K562 (cell line): Measurements from ENCODE around the gene RNF181.

Source experiments
- CTCF ChIP-seq, 3 experiments: IDR thresholded peaks in 2 of 3; conservative IDR thresholded peaks in 1 of 3; 2 replicates each; pipeline ENCODE4 v1.5.1; 2011 to 2012; ENCODE audit warnings: low read length in 3 of 3, mild to moderate bottlenecking in 3 of 3, control low read depth in 2 of 3, improper control_type of control experiment in 1 of 3, inconsistent platforms in 1 of 3, low read depth in 1 of 3, mixed read lengths in 1 of 3, moderate library complexity in 1 of 3; ENCODE audit not compliant: insufficient read depth in 2 of 3
- DEAF1 ChIP-seq: fragments of 450-650 bp; formaldehyde crosslinking; IDR thresholded peaks from 2 replicates; pipeline ENCODE4 v1.4.0; 2020; ENCODE audit warnings: mild to moderate bottlenecking, moderate library complexity
- POLR2A ChIP-seq: fragments of 450-650 bp; conservative IDR thresholded peaks from 2 replicates; pipeline ENCODE4 v1.6.1; 2016
- TEAD1 ChIP-seq, 2 experiments: fragments of 450-650 bp in 1 of 2; sonication (generic) in 1 of 2; formaldehyde crosslinking; IDR thresholded peaks; 2 replicates each; pipeline versions ENCODE4 v1.4.0 to v1.8.0; 2020 to 2022; ENCODE audit warnings: mild to moderate bottlenecking in 2 of 2, missing genetic modification reagents in 1 of 2

- no peak for TF ChIP-seq TEAD1 (CRISPR knock-in tag; IDR thresholded peaks at IDR 0.05)
- no peak for TF ChIP-seq CTCF (IDR thresholded peaks at IDR 0.05 in 2 of 3, conservative IDR thresholded peaks at IDR 0.05 in 1 of 3; ENCODE audit: insufficient read depth in 2 of 3, low read depth in 1 of 3, low read length in 3 of 3)
- TF ChIP-seq DEAF1: no peak
- no peak for TF ChIP-seq POLR2A
Observed at GRCh38 chr2:85558160-85558559, 37.4 kb upstream of the RNF181 start.
